K562 (cell line): ENCODE data around the gene UBE2R2. TPM values are rescaled to one million over a fixed set of nuclear protein-coding genes. Genes with fewer than 3 reads are reported as not detected.

Experiments
- ARID2 ChIP-seq: fragments of 450-650 bp; IDR thresholded peaks from 2 replicates; pipeline ENCODE4 v1.6.1; 2017; ENCODE audit warnings: antibody characterized with exemption, mild to moderate bottlenecking
- BCL6 ChIP-seq: fragments of 250-450 bp; sonication (Bioruptor Pico); IDR thresholded peaks from 2 replicates; pipeline ENCODE4 v1.4.0; 2020
- FOXO4 ChIP-seq: fragments of 450-650 bp; formaldehyde crosslinking; IDR thresholded peaks from 2 replicates; pipeline ENCODE4 v1.4.0; 2020; ENCODE audit warnings: mild to moderate bottlenecking, moderate library complexity
- HMGXB4 ChIP-seq: sonication (generic); formaldehyde crosslinking; IDR thresholded peaks from 2 replicates; pipeline ENCODE4 v1.8.1; 2023; ENCODE audit warnings: mild to moderate bottlenecking, missing genetic modification reagents
- L3MBTL2 ChIP-seq: fragments of 450-650 bp; IDR thresholded peaks from 2 replicates; pipeline ENCODE4 v1.6.1; 2016; ENCODE audit warnings: mild to moderate bottlenecking, moderate library complexity
- NBN ChIP-seq: fragments of 450-650 bp; IDR thresholded peaks from 2 replicates; pipeline ENCODE4 v1.6.1; 2016; ENCODE audit warnings: low read depth, mild to moderate bottlenecking
- PHF21A ChIP-seq: fragments of 450-650 bp; IDR thresholded peaks from 2 replicates; pipeline ENCODE4 v1.6.1; 2017; ENCODE audit warnings: low read depth, borderline replicate concordance
- POLR2B ChIP-seq: fragments of 450-650 bp; IDR thresholded peaks from 2 replicates; pipeline ENCODE4 v1.6.1; 2018; ENCODE audit warnings: low read depth; ENCODE audit not compliant: partially characterized antibody
- RAD21 ChIP-seq, 2 experiments: fragments of 250-450 bp in 1 of 2; fragments of 450-650 bp in 1 of 2; sonication (Bioruptor Pico) in 1 of 2; formaldehyde crosslinking in 1 of 2; IDR thresholded peaks in 1 of 2; conservative IDR thresholded peaks in 1 of 2; 2 replicates each; pipeline versions ENCODE4 v1.4.0 to v1.8.0; 2020 to 2022; ENCODE audit warnings: mild to moderate bottlenecking in 2 of 2, moderate library complexity in 1 of 2
- RFX1 ChIP-seq: fragments of 450-650 bp; IDR thresholded peaks from 2 replicates; pipeline ENCODE4 v1.6.1; 2016; ENCODE audit warnings: mild to moderate bottlenecking, moderate library complexity
- SFPQ ChIP-seq: fragments of 200-400 bp; formaldehyde crosslinking; IDR thresholded peaks from 2 replicates; pipeline ENCODE4 v1.6.1; 2017; ENCODE audit warnings: mild to moderate bottlenecking, low read depth, low read length, moderate library complexity
- ZMIZ1 ChIP-seq, 2 experiments: fragments of 150-350 bp in 1 of 2; IDR thresholded peaks; 2 replicates each; pipeline ENCODE4 v1.6.1; 2012 to 2016; ENCODE audit warnings: low read depth in 2 of 2, low read length in 2 of 2, mild to moderate bottlenecking in 1 of 2, moderate library complexity in 1 of 2
- ZNF408 ChIP-seq: fragments of 250-450 bp; sonication (Bioruptor Pico); IDR thresholded peaks from 2 replicates; pipeline ENCODE4 v1.4.0; 2020; ENCODE audit warnings: low read depth, mild to moderate bottlenecking, moderate library complexity
- polyA plus RNA-seq, 8 experiments: library from polyadenylated mRNA; depleted of rRNA in 4 of 8; stranded (reverse) in 5 of 8; unstranded in 3 of 8; fragments of >200 nt; fragmentation: Nextera tagmentation in 2 of 8; fragmentation: Illumina TruSeq in 1 of 8; extraction: Ambion mirVana in 2 of 8; extraction: Trizol in 1 of 8; gene quantifications; 2 replicates each; pipeline versions ENCODE4 v1.2.1 to v1.2.3, GENCODE V29; 2011 to 2014; ENCODE audit warnings: inconsistent platforms in 1 of 8, missing spikeins in 1 of 8
- total RNA-seq, 7 experiments: library from RNA; depleted of rRNA in 6 of 7; stranded (reverse); fragments of >200 nt in 6 of 7; fragmentation: Illumina TruSeq in 2 of 7; extraction: Trizol in 2 of 7; gene quantifications; 2 replicates each; pipeline versions ENCODE4 v1.2.1 to v1.2.3, GENCODE V29; 2011 to 2021; ENCODE audit warnings: low replicate concordance in 1 of 7

Gene UBE2R2
- total and polyA plus RNA-seq, 9 of the 15 experiments (the other 6 are each of a cell fraction or from before 2014, with no cell fraction given) = 7.8 to 26.2 (median 11.8) TPM

GRCh38 chr9:33914887-33915628, 98.1 kb downstream of the UBE2R2 start (continued):
- TF ChIP-seq ZMIZ1 (IDR thresholded peaks at IDR 0.05; ENCODE audit: low read depth in 2 of 2, low read length in 2 of 2) (no peak), RFX1 (no peak), NBN (no peak), FOXO4 (no peak), ARID2 (no peak), RAD21 (CRISPR knock-in tag; conservative IDR thresholded peaks at IDR 0.05 in 1 of 2, IDR thresholded peaks at IDR 0.05 in 1 of 2) (no peak), L3MBTL2 (no peak), SFPQ (no peak), ZNF408 (CRISPR knock-in tag) (no peak), PHF21A (no peak), BCL6 (no peak), HMGXB4 (CRISPR knock-in tag) (no peak), POLR2B (no peak)
